Omental fat pad (tissue), 4 donors: Measurements from ENCODE around the gene PITHD1. TPM values are rescaled to one million over a fixed set of nuclear protein-coding genes. Genes with fewer than 3 reads are reported as not detected.

Experiments used
- ATAC-seq: fragments of 150-250 bp; one replicate; pipeline ENCODE4 v1.9.1; 2016; ENCODE audit warnings: mild to moderate bottlenecking, moderate library complexity; ENCODE audit not compliant: low FRiP score
- DNase-seq: peaks from one replicate; pipeline ENCODE4 v3.0.0-alpha.2; 2019; ENCODE audit warnings: low spot score
- CTCF ChIP-seq, 3 donors: fragments of 450-650 bp; IDR thresholded peaks; one replicate each; pipeline ENCODE4 v1.5.1; 2016 to 2017; ENCODE audit warnings: antibody characterized with exemption in 3 of 3, mild to moderate bottlenecking in 3 of 3, moderate library complexity in 2 of 3
- total RNA-seq, 4 donors: library from RNA; depleted of rRNA; stranded (reverse); fragments of >200 nt; gene quantifications; one replicate each; pipeline ENCODE4 v1.1.0, GENCODE V29; 2016

Gene PITHD1
- total RNA-seq, 4 donors from 2014 or later = 44.3 to 58.8 (median 51.7) TPM

DNA sequence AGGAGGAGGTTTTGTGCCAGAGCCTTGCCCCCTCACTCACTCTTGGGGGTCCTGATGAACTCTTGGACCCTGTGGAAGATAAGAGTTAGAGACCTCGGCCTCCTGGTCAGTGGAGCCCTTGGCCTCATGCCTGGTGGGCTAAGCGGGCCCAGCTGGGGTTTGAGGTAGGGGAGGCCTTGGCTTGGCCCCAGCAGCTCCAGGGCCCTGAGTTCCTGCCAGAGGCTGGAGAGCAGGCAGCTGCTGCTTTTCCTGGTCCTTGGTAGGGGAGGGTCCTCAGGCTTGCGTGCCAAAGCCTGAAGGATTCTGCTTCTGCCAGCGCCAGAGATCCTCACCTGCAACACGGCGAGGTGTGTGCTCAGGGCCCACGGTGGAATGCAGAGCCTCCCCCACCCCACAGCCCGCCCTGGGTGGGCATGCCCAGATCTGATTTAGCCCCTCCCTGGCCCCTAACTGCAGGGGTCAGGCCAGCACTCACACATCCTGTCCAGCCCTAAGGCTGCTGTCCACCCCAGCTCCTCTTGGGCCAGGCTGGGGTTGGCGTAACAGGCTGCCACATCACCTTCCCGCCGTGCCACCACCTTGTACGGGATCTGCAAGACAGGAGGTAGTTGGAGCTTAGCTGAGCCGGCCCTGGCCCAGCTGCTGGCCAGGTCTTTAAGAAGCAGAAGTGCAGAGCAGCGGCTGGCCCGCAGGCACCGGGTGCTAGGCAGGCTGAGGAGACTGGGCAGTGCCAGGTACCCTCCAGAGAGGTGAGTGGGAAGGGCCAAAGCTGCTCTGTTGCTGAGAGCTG, 17.7 kb downstream of the PITHD1 start:
- TF ChIP-seq CTCF (IDR thresholded peaks at IDR 0.05) = no peak
- no peak for ATAC-seq
- no peak for DNase-seq

DNA sequence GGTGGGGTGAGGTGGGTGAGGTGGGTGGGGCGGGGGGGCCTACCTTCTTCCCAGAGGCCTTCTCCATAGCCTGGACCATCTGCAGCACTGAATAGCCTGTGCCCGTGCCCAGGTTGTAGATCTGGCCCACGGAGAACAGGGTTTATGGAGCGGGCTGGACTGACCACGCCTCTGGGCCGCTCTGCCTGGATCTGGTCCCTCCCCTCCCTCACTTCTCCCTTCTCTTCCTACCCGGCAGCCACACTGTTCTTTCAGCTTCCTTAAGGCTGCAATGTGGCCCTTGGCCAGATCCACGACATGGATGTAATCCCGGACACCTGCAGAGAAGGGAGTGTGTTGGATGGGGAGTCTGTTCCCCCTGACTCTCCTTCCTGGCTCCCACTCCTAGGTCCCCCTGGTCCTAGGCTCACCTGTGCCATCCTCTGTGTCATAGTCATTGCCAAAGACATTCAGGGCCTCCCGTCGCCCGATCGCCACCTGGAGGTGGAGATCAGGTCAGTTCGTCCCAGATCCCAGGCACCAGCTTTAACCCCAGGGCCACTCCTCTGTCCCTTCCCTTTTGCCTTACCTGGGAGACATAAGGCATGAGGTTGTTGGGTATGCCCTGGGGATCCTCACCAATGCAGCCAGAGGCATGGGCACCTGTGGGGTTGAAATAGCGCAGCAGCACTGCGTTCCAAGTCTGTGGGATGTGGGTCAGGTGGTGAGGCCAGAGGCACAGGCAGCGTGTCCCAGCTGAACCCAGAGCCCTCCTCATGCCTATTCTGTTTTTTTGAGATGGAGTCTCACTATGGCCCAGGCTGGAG, 18.5 kb downstream of the PITHD1 start:
- no peak for TF ChIP-seq CTCF (IDR thresholded peaks at IDR 0.05)
- DNase-seq = no peak
- no peak for ATAC-seq

DNA sequence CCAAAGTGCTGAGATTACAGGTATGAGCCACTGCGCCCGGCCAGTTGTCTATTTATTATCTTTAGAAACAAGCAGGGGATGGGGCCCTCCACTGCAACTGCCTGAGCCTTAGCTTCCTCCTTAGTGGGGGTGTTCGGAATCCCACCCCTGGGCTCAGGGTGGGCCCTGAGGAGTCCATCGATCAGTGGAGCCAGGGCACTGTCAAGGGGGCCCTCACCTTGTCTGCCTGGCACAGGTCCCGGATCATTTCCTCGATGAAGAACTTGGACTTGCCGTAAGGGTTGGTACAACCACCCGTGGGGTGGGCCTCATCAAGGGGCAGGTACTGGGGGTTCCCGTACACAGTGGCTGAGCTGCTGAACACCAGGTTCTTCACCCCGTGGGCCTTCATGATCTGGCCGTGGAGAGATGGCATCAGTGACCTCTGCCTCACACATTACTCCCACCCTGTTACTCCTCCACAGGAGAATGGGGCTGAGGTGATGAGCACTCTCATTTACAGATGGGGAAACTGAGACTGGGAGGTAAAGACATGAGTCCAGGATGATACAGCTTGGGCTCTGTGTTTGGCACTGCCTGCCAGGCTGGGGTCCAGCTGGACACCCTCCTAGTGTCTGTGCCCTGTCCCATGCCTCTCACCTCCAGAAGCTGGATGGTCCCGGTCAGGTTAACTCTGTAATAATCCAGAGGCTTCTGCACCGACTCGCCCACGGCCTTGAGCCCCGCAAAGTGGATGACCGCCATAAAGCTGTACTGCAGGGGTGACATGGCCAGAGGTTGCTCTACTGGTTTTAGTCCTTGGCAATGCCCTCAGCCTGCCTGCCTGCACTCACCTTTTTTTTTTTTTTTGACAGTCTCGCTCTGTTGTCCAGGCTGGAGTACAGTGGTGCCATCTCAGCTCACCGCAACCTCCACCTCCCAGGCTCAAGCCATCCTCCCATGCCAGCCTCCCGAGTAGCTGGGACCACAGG, 19.5 kb downstream of the PITHD1 start:
- ATAC-seq (no peak), DNase-seq (no peak)
- TF ChIP-seq CTCF (IDR thresholded peaks at IDR 0.05) = no peak

DNA sequence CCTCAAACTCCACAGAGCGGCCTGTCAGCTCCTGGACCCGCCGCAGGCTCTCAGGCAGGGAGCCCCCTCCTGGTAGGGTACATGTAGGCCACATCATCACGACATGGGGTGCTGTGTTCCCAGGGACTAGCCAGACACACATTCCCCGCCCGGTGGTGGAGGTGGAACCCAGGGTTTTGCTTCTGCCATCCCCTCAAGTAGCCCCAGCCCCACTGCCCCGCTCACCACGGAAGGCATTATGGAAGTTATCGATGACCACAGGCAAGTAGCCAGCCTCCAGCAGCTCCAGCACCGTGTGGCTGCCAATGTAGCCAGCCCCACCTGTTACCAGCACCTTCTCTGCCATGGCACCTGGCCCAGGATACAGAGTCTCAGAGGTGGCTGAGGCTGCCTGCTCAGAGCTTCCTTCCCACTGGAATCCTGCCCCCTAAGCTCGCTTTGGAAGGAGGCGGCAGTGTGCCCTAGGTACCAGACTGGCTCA, 20.5 kb downstream of the PITHD1 start:
- no peak for DNase-seq
- no peak for TF ChIP-seq CTCF (IDR thresholded peaks at IDR 0.05)
- ATAC-seq = no peak

- ATAC-seq = no peak
- DNase-seq = no peak
- no peak for TF ChIP-seq CTCF (IDR thresholded peaks at IDR 0.05)
Observed at GRCh38 chr1:23799255-23799569, 21.0 kb downstream of the PITHD1 start.

- no peak for TF ChIP-seq CTCF (IDR thresholded peaks at IDR 0.05)
- ATAC-seq = peak; percentile 85
- peak; percentile 49 for DNase-seq
Observed at GRCh38 chr1:23799570-23800399, 21.6 kb downstream of the PITHD1 start.
